Measurements from ENCODE around the gene COL15A1.

DNA sequence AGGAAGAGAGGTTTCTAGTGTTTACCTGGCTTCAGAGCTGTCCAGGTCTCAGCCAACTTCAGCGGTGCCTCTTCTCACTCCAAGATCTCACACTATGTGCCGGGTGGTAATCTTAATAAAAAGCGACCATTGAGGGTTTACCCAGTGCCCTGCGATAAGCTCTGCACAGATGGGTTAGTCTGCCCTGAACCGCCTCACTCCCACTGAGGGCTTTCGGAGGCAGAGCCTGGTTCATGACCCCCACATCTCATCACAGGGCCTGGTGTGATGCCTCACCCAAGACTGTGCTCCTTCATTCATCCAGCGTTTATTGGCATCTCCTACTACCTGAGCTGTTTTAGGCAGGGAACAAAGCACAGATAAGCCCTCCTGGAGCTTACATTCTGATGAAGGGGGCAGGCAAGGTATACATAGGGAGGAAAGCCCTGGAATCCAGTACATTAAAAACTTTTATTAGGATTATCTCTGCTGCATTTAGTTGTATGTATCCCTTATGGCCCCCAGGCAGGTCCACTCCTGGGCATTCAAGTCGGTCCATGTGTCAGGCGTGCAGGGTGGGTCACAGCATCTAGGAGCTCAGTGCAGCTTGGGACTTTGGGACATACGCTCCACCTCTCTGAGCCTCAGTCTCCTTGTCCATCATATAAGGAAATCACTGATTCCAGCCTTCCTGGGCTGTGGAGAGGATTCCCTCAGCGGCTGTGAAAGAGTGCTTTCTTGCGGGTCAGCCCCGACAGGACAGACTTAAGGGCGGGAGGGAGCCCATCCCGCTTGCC is 613 bp upstream of the COL15A1 start:
- TF ChIP-seq, protein P1, sequence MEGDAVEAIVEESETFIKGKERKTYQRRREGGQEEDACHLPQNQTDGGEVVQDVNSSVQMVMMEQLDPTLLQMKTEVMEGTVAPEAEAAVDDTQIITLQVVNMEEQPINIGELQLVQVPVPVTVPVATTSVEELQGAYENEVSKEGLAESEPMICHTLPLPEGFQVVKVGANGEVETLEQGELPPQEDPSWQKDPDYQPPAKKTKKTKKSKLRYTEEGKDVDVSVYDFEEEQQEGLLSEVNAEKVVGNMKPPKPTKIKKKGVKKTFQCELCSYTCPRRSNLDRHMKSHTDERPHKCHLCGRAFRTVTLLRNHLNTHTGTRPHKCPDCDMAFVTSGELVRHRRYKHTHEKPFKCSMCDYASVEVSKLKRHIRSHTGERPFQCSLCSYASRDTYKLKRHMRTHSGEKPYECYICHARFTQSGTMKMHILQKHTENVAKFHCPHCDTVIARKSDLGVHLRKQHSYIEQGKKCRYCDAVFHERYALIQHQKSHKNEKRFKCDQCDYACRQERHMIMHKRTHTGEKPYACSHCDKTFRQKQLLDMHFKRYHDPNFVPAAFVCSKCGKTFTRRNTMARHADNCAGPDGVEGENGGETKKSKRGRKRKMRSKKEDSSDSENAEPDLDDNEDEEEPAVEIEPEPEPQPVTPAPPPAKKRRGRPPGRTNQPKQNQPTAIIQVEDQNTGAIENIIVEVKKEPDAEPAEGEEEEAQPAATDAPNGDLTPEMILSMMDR (IDR thresholded peaks at IDR 0.05) = no peak
- no peak for TF ChIP-seq EP300 (IDR thresholded peaks at IDR 0.05)

All from stomach (tissue), 4 donors.